ENCODE data around the gene HSF2BP.
"Not testable (repeated sequence)": the region's sequence is repeated elsewhere in the genome, so short reads cannot be mapped to it uniquely, and the experiment has no call there.

Gene HSF2BP

DNA sequence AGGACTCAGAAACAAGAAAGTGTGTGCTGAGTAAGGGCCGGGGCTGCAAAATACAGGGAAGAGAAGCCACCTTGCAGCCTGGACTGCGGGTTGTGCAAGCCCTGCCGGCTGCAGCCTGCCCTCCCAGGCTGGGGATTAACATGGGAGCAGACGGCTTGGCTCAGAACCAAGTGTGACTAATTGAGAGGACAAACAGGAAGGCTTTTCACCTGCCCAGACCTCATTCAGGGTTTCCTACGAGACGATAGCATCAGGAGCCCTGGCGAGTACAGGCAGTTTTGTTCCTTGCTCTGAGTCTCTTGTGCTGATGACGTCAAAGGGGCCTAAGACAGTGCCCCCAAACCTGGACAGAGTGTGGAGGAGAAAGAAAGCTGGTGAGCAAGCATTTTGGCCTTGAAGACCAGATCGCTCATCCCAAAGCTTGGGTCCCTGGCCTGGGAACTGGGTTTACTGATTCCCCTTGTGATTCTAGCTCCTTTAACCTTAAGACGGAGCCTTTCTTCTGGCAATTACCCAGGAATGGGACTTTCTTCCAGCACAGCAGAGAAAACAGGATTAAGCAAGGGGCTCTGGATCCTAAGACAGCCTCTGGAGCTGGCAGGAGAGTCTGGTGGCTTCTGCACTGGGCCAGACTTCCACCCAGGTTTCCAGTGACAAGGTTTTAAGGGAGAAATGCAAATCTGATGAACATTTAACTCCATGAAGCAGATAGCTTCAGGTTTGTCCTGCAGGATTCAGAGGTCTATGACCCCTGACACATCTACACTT lies 142.2 kb downstream of the HSF2BP start:
- DNase-seq (ENCODE audit: low read depth), result not testable (repeated sequence)

DNA sequence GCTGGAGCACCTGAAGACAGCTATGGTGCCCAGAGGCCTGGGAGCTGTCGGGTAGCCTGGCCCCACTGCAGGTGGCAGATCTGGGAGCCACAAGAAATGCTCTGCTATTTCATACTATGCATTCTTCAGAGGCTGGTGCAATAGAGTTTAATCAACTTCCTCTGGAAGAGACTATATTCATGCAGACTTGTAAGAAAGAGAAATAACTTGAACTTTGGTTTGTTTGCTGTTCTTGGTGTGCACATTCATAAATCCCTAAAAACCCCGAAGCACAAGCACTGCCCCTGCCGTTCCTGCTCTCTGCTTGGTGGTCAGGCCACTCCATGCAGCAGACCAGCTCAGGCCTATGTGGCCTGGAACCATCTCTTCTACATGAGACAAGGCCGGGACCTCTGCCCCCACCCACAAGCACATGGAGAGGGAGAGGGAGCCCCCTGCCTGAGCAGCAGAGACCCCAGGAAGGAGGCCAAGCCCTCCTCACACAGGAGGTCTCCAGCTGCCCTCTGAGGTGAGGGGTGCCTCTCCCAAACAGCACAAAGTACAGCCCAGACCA lies 142.9 kb downstream of the HSF2BP start:
- not testable (repeated sequence) for DNase-seq (ENCODE audit: low read depth)

DNA sequence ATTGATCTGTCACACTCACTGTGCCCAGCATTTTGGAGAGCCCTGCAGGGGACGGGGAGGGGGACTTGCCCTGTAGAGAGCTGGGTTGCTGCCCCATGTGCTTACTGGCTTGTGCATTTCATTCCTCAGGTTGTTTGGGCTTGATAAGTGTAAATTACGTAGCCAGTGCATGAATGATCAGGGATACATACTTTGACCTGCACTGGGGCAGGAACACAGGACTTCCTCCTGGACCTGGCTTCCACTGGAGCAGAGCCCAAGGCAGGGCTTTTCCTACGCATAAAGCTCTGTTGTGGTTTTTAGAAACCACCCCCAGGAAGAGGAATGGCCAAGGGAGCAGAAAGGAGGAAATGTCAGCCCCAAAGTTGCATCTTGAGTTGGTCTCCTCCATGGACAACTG lies 144.5 kb downstream of the HSF2BP start:
- not testable (repeated sequence) for DNase-seq (ENCODE audit: low read depth)

DNA sequence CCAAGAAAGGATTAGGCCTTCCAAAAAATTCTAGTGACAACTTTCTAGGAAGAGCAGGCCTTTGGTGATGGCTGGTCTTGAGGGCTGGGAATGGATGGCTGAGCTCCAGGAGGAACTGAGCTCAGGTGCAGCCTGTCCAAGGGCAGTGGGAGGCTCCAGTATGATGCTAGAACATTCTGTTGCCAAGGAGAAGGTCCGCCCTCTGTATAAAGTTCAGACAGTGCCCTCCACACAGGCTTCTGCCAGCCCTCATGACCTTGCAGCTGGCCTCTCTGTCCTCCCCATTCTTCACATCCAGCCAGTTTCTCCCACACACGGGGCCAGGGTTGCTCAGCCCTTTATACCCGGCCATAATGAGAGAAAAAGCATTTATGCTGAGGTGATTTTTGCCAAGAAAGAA lies 146.3 kb downstream of the HSF2BP start:
- not testable (repeated sequence) for DNase-seq (ENCODE audit: low read depth)

DNA sequence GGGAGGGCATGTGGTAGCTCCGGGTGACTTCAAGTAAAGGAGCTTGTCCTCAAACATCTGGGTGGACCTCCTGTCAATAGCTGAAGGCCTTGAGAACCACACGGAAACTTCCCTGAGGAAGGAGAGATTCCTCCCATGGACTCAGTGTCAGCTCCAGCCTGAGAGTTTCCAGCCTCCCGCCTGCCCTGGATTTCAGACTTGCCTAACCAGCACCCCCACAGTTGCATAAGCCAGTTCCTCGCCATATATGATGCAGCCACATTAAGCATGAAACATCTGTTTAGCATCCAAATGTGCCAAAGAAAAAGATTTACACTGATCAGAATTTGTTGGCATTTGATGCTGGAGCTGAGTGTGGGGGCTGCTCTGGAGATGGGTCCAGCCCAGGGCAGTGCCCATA lies 148.1 kb downstream of the HSF2BP start:
- DNase-seq (ENCODE audit: low read depth), result not testable (repeated sequence)

DNA sequence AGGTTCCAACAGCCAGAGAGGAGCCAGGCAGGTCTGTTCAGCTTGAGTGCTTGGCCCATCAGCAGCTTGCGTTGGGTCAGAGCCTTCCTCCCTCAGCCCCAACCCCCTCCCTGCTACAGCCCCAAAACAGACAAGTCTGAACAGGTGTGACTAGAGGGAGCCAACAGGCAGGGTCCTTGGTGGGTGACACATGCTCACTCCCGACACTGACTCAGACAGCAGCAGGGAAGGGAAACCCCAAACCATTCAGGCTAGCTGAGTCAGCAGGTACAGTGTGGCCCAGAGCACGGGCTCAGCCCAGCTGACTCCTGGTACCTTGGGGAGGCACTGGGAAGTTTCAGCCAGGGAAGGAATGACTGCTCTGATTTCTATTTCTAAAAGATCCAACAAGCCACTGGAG lies 148.6 kb downstream of the HSF2BP start:
- not testable (repeated sequence) for DNase-seq (ENCODE audit: low read depth)

DNA sequence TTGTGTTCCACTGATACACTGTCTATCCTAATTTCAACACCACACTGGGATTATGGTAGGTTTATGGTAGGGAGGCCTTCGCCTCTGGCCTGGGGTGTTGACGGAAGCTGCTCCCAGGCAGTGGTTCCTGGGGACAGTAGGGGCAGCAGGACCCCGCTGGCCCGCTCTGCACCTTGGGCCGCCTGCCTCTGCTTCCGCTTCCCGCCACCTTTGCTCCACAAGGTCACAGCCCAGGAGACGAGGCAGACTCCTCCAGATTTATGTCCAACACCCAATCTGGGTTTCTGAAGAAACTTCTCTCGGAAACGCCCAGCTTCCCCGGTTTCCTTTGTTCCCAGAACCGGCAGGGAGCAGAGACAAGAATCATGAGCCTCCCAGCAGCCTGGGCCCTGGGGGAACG lies 155.4 kb downstream of the HSF2BP start:
- DNase-seq (ENCODE audit: low read depth), result not testable (repeated sequence)

DNA sequence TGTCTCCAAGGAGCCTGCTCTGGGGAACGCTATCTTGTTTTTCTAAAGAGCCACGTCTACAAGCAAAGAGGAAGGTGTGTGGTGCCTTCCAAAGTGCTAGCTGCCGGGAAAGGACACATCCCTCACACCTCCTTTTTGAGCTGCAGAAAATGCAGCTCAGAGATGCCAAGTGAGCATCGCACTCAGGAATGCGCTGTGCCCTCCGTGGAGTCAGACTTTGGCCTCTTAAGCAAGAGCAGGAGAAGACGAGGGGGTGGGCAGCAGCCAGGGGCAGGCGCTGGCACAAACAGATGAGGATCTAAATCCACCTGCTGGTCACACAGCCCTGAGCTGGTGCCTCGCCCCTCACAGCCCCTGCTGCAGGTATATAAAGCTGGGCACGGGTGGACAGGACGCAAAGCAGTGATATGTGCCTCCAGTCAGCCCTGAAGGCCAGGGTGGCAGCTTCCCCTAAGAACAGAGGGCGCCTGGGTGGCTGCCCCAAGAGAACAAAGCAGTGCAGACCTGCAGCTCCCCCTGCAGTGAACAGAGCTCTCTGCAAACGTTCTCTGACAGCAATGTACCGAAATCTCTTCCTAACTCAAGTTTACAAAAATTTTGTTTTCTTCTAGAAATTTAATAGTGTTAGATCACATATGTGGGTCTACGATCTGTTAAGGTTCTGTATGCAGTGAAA lies 156.1 kb downstream of the HSF2BP start:
- DNase-seq (ENCODE audit: low read depth), result not testable (repeated sequence)

DNA sequence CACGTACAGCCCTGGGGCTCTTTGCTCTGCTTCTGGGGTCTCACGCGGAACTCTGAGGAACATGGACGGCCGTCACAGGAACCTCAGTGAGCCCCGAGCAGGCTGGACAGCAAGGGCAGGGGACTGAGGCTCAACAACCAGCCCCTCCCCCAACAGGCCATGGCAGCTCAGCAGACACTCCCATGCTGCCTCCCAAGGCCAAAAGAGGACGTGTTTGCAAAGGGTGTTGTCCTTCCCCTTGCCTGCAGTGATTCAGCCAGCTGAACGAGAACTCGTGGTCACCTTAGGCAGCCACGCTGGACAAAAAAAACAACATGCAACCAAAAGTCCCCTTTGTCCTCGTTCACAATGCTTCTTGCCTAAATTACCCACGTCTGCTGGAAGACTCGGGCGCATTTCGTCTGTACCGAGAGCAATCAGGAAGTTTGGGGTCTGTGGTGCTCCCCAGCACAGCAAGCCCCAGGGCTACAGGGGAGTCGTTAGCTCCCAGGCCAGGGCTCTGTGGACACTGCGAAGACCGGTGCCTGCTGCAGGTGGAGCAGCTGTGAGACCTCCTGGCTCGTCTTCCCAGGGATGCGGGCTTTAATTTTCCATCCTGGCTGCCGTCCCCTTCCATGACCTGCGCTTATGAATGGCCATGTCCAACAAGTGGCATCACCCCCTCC lies 156.7 kb downstream of the HSF2BP start:
- DNase-seq (ENCODE audit: low read depth), result not testable (repeated sequence)

DNA sequence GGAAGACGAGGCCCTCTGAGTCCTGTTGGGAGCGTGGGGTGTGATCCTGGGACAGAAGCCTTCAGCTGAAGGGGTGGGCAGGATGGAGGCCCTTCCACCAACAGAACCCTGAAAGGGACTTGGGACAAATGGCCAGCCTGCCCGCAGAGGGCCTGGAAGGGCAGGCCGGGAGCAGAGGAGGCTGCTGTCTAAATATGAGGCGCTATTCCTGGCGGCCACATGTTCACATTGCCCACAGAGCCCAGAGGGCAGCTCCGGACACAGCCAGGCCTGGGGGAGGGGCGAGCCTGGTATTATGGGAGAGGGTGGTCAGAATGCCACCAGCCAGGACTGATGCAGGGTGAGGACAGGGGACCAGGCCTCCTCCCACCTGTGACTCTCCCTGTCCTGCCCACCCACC lies 160.4 kb downstream of the HSF2BP start:
- not testable (repeated sequence) for DNase-seq (ENCODE audit: low read depth)

DNA sequence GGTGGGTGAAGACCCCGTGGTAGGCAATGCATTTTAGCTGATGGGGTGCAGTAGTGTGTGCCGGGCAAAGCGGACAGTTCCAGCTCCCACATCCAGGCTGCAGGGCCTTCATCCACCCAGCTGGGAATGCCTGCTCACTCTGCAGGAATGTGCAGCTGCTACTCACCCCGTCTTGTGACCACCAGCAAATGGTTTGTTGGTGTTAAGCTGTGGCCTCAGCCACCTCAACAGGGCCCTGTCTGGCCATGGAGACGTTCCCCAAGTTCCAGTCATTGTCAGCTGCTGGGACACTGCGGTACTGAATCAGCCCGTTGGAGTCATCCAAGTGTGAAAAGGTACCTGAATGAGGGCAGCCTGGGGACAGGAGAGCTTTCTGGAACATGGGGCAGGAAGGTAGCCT lies 161.2 kb downstream of the HSF2BP start:
- not testable (repeated sequence) for DNase-seq (ENCODE audit: low read depth)

DNA sequence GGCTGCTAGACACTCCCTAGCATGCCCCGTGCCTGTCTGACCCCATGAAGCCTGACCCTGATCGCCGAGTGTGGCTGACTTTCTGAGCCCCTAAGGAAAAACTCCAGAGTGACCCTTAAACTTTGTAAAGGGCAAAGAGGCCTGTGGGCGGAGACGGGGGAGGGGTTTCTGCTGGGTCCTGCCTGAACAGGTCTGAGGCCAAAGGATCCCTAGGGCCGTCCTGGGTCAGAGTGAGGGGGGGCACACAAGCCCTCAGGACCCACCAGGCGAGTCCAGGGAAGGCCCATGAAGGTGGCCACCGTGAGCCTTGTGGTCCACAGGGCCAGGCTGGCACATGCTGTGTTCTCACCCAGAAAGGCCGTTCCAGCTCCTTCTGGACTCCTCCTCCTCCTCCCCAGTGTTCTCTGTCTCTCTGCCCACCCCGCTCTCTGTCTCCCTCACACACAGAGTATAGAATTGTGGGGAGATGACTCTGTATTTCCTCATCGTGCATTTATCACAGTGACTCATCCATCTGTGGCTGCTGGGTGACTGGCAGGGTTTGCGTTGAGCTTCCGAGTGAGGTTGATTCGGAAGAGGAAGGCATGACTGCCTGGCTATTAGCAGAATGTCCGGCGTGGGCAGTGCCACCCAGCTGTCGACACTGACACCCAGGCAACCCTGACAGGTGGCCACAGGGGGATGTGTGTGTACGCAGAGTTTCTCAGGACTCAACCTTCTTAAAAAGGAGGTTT lies 164.8 kb downstream of the HSF2BP start:
- DNase-seq (ENCODE audit: low read depth), result not testable (repeated sequence)

DNA sequence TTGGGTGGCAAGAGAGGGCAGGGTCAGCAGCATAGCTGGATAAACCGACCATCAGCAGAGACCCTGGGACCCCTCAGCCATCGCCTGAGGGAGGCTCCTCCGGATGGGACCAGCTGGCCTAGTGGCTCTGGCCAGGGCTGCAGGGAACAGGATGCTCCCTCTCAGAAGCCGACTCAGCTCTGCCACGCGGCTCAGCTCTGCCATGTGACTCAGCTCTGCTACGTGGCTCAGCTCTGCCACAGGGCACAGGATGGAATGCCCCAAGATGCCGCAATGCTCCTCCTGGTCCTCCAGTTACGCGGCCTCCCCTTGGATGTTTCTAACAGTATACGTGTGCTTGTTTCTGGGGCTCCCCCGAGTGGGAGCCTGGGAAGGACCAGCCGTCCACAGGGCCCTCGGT lies 165.8 kb downstream of the HSF2BP start:
- not testable (repeated sequence) for DNase-seq (ENCODE audit: low read depth)

DNA sequence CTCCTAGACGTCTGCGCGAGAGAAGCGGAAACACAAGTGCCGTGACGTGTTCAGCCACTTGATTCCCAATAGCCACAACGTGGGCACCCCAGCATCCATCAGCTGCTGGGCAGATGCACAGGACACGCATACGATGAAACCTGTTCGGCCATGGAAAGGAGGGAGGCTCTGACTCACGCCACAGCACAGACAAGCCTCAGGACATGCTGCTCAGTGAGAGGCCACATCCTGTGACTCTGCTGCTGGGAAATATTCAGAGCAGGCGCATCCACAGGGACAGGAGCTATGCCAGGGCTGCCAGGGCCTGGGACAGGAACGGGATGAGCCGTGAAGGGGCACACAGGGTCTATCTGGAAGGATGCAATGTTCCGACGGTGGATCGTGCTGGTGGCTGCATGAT lies 171.1 kb downstream of the HSF2BP start:
- DNase-seq (ENCODE audit: low read depth), result not testable (repeated sequence)

DNA sequence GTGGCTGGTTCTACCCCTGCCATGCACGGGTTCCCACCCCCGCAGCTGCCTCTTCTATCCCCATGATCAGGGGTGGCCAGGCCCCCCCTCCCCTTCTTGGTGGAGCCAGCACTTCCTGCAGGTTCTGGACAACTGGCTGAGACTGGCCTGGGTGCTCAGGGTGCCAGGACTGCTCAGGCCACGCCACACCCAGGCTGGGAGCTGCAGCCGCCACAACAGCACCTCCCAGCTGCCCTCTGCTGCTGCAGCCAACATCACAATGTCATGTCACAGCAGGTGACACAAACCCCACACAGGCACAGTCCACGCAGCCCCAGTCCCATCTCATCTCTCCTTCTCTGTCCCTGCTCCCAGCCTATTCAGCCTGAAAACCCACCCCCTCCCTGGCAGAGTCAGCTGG lies 173.2 kb downstream of the HSF2BP start:
- not testable (repeated sequence) for DNase-seq (ENCODE audit: low read depth)

DNA sequence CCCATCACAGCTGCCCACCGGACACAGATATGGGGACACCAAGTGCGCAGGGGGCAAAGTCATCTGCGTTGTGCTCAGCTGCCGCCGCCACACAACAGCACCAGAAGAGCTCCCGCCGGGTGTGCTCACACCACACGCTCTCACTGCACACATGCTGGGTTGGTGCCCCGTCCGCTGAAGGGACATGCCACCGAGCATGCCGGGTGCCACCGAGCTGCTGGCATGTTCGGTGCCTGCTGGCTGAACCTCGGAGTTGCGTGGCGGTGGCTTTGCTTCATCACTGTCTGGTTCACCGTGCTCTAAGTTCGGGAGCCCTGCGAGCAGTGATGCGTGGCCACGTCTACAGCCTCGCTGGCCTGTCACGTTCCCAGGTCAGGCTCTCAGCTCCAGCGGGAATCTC lies 174.3 kb downstream of the HSF2BP start:
- DNase-seq (ENCODE audit: low read depth), result not testable (repeated sequence)

DNA sequence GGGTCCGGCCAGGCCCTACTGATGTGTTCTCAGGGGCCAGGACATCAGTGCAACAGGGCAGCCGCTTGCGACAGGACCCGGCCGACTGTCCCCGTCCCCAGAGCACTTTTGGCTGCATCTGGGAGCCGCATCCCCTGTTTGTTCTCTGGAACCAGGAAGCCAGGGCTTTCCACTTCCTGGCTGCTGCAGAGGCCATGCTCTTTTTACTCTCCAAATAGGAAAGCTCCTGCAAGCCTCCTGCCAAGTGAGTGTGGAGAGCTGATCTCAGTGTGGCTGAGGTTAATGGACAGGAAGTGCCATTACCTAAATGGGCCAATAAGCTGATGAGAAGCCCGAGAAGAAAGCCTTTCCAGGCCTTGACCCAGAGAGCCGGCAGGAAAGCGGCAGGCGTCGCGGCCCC lies 180.1 kb downstream of the HSF2BP start:
- not testable (repeated sequence) for DNase-seq (ENCODE audit: low read depth)
